Measurements from ENCODE around the gene NEK11. TPM values are rescaled to one million over a fixed set of nuclear protein-coding genes. Genes with fewer than 3 reads are reported as not detected.

The NEK11 gene
- total RNA-seq, 4 donors from 2014 or later: 1.6 to 8.5 (median 3.4) TPM

GRCh38 chr3:131397889-131398288, 371.2 kb downstream of the NEK11 start:
- H3K4me1 ChIP-seq: peaks cover 5 to 9% (median 7%) of the 10 kb centered on the region in 3 donors
- no peak overlapping the region for H3K27ac ChIP-seq
- no peaks in the 10 kb centered on the region for H3K27me3 ChIP-seq
- 72 to 79% methylated on average over 4 of the region's 4 CpGs for WGBS, 2 donors
- no peak for TF ChIP-seq POLR2A (IDR thresholded peaks at IDR 0.05)
- no peak for TF ChIP-seq CTCF (IDR thresholded peaks at IDR 0.05)
- intact Hi-C loops (cut with DNase I): no loop called here
- no peaks in the 10 kb centered on the region for H3K9me3 ChIP-seq
- H3K4me3 ChIP-seq: no peak overlapping the region
- DNase-seq: no peak
- no peaks in the 10 kb centered on the region for H3K36me3 ChIP-seq

Small RNA genes within 50 kb of the gene (small RNA-seq; reads per million reads assigned to genes)
- gene RNU6-726P: 0 reads per million in 4 donors

Other genes with a start within 250 kb of the NEK11 start
- 10 to 100 TPM; 27.6 to 44.2 (median 37.7) TPM for gene ATP2C1, start 132.8 kb upstream of the NEK11 start, total RNA-seq
- gene ASTE1, start 52 bp upstream of the NEK11 start, total RNA-seq: 1 to 10 TPM; 1.6 to 5.5 (median 3.9) TPM